CD4-positive, alpha-beta memory T cell (primary cell): ENCODE measurements around the gene STARD5. TPM values are rescaled to one million over a fixed set of nuclear protein-coding genes. Genes with fewer than 3 reads are reported as not detected.
A peak's percentile ranks its signal among the peaks of the same experiment; 100 is the strongest.

ENCODE experiments used
- CTCF ChIA-PET: fragments of 350-600 bp; sonication (Branson Sonifier 250); formaldehyde crosslinking; loops from one replicate; lab custom pipeline; 2021; ENCODE audit warnings: inconsistent platforms; ENCODE audit not compliant: partially characterized antibody; lab: Charles Lee
- POLR2A ChIA-PET: fragments of 350-600 bp; sonication (Branson Sonifier 250); formaldehyde crosslinking; loops from one replicate; lab custom pipeline; 2021; ENCODE audit not compliant: partially characterized antibody; lab: Charles Lee
- DNase-seq, 5 donors: peaks; one replicate each; pipeline versions ENCODE4 v3.0.0 to v3.0.0-alpha.2; 2020 to 2022; ENCODE audit warnings: mixed read lengths in 1 of 5
- H3K27ac ChIP-seq: one replicate; pipeline ENCODE4 v1.7.0; 2013; ENCODE audit warnings: low read depth, low read length
- H3K27me3 ChIP-seq: 2 replicates; pipeline ENCODE4 v1.7.0; 2013; ENCODE audit warnings: mild to moderate bottlenecking, low read length, moderate library complexity; ENCODE audit not compliant: insufficient read depth
- H3K36me3 ChIP-seq: 2 replicates; pipeline ENCODE4 v1.7.0; 2013; ENCODE audit warnings: mild to moderate bottlenecking, low read length, moderate library complexity; ENCODE audit not compliant: insufficient read depth
- H3K4me1 ChIP-seq: 2 replicates; pipeline ENCODE4 v1.7.0; 2013; ENCODE audit warnings: mild to moderate bottlenecking, low read length, moderate library complexity; ENCODE audit not compliant: insufficient read depth
- H3K4me3 ChIP-seq, 2 donors: one replicate each; pipeline ENCODE4 v1.7.0; 2013; ENCODE audit warnings: low read length in 2 of 2, mild to moderate bottlenecking in 1 of 2
- H3K9me3 ChIP-seq, 2 donors: one replicate each; pipeline ENCODE4 v1.7.0; 2013; ENCODE audit warnings: low read length in 2 of 2, control low read depth in 1 of 2; ENCODE audit not compliant: control insufficient read depth in 1 of 2
- H3K27ac Mint-ChIP-seq, 7 donors: one replicate each; pipeline ENCODE4 v1.8.0; 2020 to 2021; ENCODE audit warnings: mixed read lengths in 7 of 7, mild to moderate bottlenecking in 6 of 7, inconsistent platforms in 3 of 7, moderate library complexity in 3 of 7
- H3K27me3 Mint-ChIP-seq, 2 donors: one replicate each; pipeline ENCODE4 v1.8.0; 2020 to 2021; ENCODE audit warnings: mixed read lengths in 2 of 2
- H3K36me3 Mint-ChIP-seq, 2 donors: one replicate each; pipeline ENCODE4 v1.8.0; 2020 to 2021; ENCODE audit warnings: mixed read lengths in 2 of 2, inconsistent platforms in 1 of 2, mild to moderate bottlenecking in 1 of 2
- H3K4me1 Mint-ChIP-seq, 4 donors: one replicate each; pipeline ENCODE4 v1.8.0; 2020 to 2021; ENCODE audit warnings: mixed read lengths in 4 of 4, mild to moderate bottlenecking in 1 of 4
- H3K4me3 Mint-ChIP-seq, 8 donors: one replicate each; pipeline ENCODE4 v1.8.0; 2020 to 2021; ENCODE audit warnings: mixed read lengths in 8 of 8, mild to moderate bottlenecking in 7 of 8, moderate library complexity in 6 of 8, inconsistent platforms in 3 of 8
- H3K9me3 Mint-ChIP-seq, 8 donors: one replicate each; pipeline ENCODE4 v1.8.0; 2020 to 2021; ENCODE audit warnings: mixed read lengths in 8 of 8, mild to moderate bottlenecking in 5 of 8, inconsistent platforms in 3 of 8, moderate library complexity in 1 of 8
- intact Hi-C: fragments of 100-400 bp; cut with micrococcal nuclease; formaldehyde crosslinking; loops from one replicate; pipeline ENCODE4 v1.15.1; 2023
- polyA plus RNA-seq, 2 donors: library from polyadenylated mRNA; unstranded; fragments of 300-500 nt; fragmentation: Illumina TruSeq; gene quantifications; one replicate each; pipeline ENCODE4 v1.2.3, GENCODE V29; 2021
- total RNA-seq, 2 experiments: library from RNA; stranded (reverse); gene quantifications; one replicate each; pipeline ENCODE4 v1.2.3, GENCODE V29; 2021

STARD5 gene
- total and polyA plus RNA-seq, 4 experiments from 2014 or later = 1.9 to 8.0 (median 4.4) TPM

GRCh38 chr15:81286621-81287121 is 37.3 kb downstream of the STARD5 start:
- intact Hi-C loops = loop anchor here (1.0 to 5.0 kb wide), 2 partner anchors 10 to 36 kb away; partner anchors contain the start of gene STARD5
- no peaks in the 10 kb centered on the region for H3K9me3 Mint-ChIP-seq
- Histone ChIP-seq H3K9me3 (no peaks in the 10 kb centered on the region), H3K27me3 (no peaks in the 10 kb centered on the region), H3K4me3 (peak overlapping the region in 1 of 2 donors; percentile 32), H3K4me1 (peaks cover 75% of the 10 kb centered on the region), H3K36me3 (no peaks in the 10 kb centered on the region), H3K27ac (peak overlapping the region; percentile 58)
- DNase-seq = peak; percentile 57 to 62 (median 60)
- CTCF ChIA-PET = interaction anchor here (0.7 to 3.0 kb wide), 13 partner anchors 10 to 115 kb away, joined by 3 to 36 read pairs (median 5); partner anchors contain the start of gene STARD5
- H3K4me1 Mint-ChIP-seq = peaks cover 59 to 81% (median 71%) of the 10 kb centered on the region in 4 donors
- H3K4me3 Mint-ChIP-seq = peak overlapping the region; percentile 22 to 86 (median 76)
- peak overlapping the region; percentile 93 to 99 (median 97) for H3K27ac Mint-ChIP-seq
- H3K27me3 Mint-ChIP-seq = no peaks in the 10 kb centered on the region
- H3K36me3 Mint-ChIP-seq = peaks cover 0 to 2% of the 10 kb centered on the region in 2 donors
- POLR2A ChIA-PET = interaction anchor here (0.6 to 3.0 kb wide), 7 partner anchors 8 to 1000 kb away, joined by 3 to 222 read pairs (median 7); partner anchors contain the start of genes STARD5 and TLNRD1

DNA sequence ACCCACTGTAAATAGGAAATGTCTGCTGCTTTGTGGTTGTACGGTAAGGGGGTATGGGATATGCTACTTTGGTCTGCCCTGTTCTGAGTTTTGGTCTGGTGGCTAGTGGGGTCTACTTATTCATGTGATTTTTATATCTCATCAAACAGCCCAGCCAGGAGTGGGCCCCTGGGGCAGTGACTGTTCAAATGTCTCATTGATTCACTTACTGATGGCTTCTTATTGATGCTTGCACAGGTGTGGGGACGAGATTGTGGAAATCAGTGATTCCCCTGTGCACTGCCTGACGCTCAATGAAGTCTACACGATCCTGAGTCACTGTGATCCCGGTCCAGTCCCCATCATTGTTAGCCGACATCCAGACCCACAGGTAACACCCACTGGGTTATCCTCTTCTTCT is 38.5 kb downstream of the STARD5 start:
- peaks cover 69% of the 10 kb centered on the region for H3K4me1 ChIP-seq
- peak overlapping the region in 1 of 2 donors; percentile 31 for H3K4me3 ChIP-seq
- Mint-ChIP-seq H3K9me3 (no peaks in the 10 kb centered on the region), H3K4me3 (peak overlapping the region in 7 of 8 donors; percentile 59 to 86 (median 70)), H3K36me3 (peaks cover 0 to 2% of the 10 kb centered on the region in 2 donors), H3K4me1 (peaks cover 57 to 81% (median 71%) of the 10 kb centered on the region in 4 donors), H3K27me3 (no peaks in the 10 kb centered on the region), H3K27ac (peak overlapping the region; percentile 68 to 99 (median 97))
- ChIA-PET POLR2A (interaction anchor here (2.6 to 3.0 kb wide), 2 partner anchors 10 to 18 kb away, joined by 19 to 222 read pairs; no protein-coding TSS in a partner anchor), CTCF (interaction anchor here (1.5 to 3.0 kb wide), 5 partner anchors 11 to 51 kb away, joined by 6 to 36 read pairs (median 18); no protein-coding TSS in a partner anchor)
- no peaks in the 10 kb centered on the region for H3K27me3 ChIP-seq
- H3K9me3 ChIP-seq = no peaks in the 10 kb centered on the region
- H3K36me3 ChIP-seq = no peaks in the 10 kb centered on the region
- peak overlapping the region; percentile 58 for H3K27ac ChIP-seq
- no peak for DNase-seq
- intact Hi-C loops = loop anchor here (5.0 kb wide), 1 partner anchor 37 kb away; the partner anchor contains the start of gene STARD5

DNA sequence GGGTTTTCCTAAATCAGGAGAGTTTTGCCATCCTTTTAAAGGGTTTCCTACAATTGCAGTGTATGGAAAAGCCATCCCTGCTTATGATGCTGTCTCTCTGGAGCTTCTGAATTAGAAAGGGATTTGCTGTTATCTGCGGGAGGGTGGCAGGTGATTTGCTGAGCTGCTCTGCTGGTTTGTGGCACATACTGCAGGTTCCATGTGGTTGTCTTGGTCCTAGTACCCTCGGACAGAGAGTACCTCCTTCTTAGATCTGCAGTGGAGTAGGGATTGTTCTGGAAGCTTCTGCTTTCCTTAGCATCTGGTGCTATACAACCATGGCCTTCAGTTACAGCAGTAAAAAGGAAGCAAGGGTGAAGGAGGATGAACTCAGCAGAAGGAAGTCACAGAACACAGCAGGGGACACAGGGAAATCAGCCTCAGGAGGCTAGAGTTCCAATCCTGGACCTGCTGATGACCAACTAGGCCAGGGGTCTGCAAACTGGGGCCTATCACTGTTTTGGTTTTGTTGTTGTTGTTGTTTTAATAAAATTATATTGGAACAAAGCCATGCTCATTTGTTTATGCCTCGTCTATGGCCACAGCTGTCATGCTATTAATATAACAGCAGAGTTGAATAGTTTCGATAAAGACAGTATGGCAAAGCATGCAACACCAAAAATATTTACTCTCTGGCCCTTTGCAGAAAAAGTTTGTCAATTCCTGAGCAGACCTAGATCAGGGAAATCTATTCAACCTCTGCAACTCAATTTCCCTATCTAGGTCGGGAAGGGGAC is 39.5 kb downstream of the STARD5 start:
- no peaks in the 10 kb centered on the region for H3K27me3 ChIP-seq
- no peaks in the 10 kb centered on the region for H3K36me3 ChIP-seq
- peaks cover 62% of the 10 kb centered on the region for H3K4me1 ChIP-seq
- H3K4me3 ChIP-seq = no peak overlapping the region
- Mint-ChIP-seq H3K36me3 (peaks cover 0 to 2% of the 10 kb centered on the region in 2 donors), H3K9me3 (no peaks in the 10 kb centered on the region), H3K27me3 (no peaks in the 10 kb centered on the region), H3K4me3 (peak overlapping the region in 5 of 8 donors; percentile 0 to 81 (median 59)), H3K27ac (peak overlapping the region; percentile 35 to 97 (median 77)), H3K4me1 (peaks cover 54 to 80% (median 69%) of the 10 kb centered on the region in 4 donors)
- ChIA-PET CTCF (interaction anchor here (1.3 to 7.2 kb wide), 6 partner anchors 10 to 129 kb away, joined by 3 to 59 read pairs (median 6); no protein-coding TSS in a partner anchor), POLR2A (interaction anchor here (1.1 to 12.1 kb wide), 3 partner anchors 12 to 26 kb away, joined by 3 to 294 read pairs (median 5); no protein-coding TSS in a partner anchor)
- no peak for DNase-seq
- no peak overlapping the region for H3K27ac ChIP-seq
- no peaks in the 10 kb centered on the region for H3K9me3 ChIP-seq
- intact Hi-C loops = loop anchor here (1.0 to 5.0 kb wide), 2 partner anchors 8 to 38 kb away; partner anchors contain the start of gene STARD5

GRCh38 chr15:81282911-81283310 is 41.0 kb downstream of the STARD5 start:
- Histone ChIP-seq H3K4me3 (no peak overlapping the region), H3K4me1 (peaks cover 49% of the 10 kb centered on the region), H3K27ac (no peak overlapping the region), H3K36me3 (no peaks in the 10 kb centered on the region), H3K27me3 (no peaks in the 10 kb centered on the region), H3K9me3 (no peaks in the 10 kb centered on the region)
- Mint-ChIP-seq H3K9me3 (peaks cover 0 to 2% (median under 1%) of the 10 kb centered on the region in 8 donors), H3K27ac (peak overlapping the region in 1 of 7 donors; percentile 7), H3K36me3 (peaks cover 0 to 2% of the 10 kb centered on the region in 2 donors), H3K4me3 (no peak overlapping the region), H3K4me1 (peaks cover 53 to 76% (median 65%) of the 10 kb centered on the region in 4 donors), H3K27me3 (no peaks in the 10 kb centered on the region)
- ChIA-PET CTCF (interaction anchor here (1.2 to 7.2 kb wide), 7 partner anchors 8 to 127 kb away, joined by 3 to 59 read pairs (median 6); no protein-coding TSS in a partner anchor), POLR2A (interaction anchor here (1.0 to 12.1 kb wide), 5 partner anchors 14 to 41 kb away, joined by 4 to 294 read pairs (median 5); partner anchors contain the start of gene STARD5)
- no peak for DNase-seq
- intact Hi-C loops = no loop called here

- H3K27ac Mint-ChIP-seq = peak overlapping the region in 2 of 7 donors; percentile 7 to 17
- H3K4me1 Mint-ChIP-seq = peaks cover 49 to 74% (median 62%) of the 10 kb centered on the region in 4 donors
- no peak overlapping the region for H3K4me3 ChIP-seq
- no peaks in the 10 kb centered on the region for H3K27me3 Mint-ChIP-seq
- no peak for DNase-seq
- no peak overlapping the region for H3K27ac ChIP-seq
- peaks cover 0 to 2% of the 10 kb centered on the region in 2 donors for H3K36me3 Mint-ChIP-seq
- ChIA-PET POLR2A (interaction anchor here (1.0 to 12.1 kb wide), 4 partner anchors 14 to 41 kb away, joined by 4 to 294 read pairs (median 5); partner anchors contain the start of gene STARD5), CTCF (interaction anchor here (1.2 to 7.2 kb wide), 2 partner anchors 9 to 16 kb away, joined by 5 to 59 read pairs; no protein-coding TSS in a partner anchor)
- H3K27me3 ChIP-seq = no peaks in the 10 kb centered on the region
- peaks cover 0 to 6% (median 2%) of the 10 kb centered on the region in 8 donors for H3K9me3 Mint-ChIP-seq
- H3K36me3 ChIP-seq = no peaks in the 10 kb centered on the region
- no peaks in the 10 kb centered on the region for H3K9me3 ChIP-seq
- H3K4me1 ChIP-seq = peaks cover 46% of the 10 kb centered on the region
- intact Hi-C loops = no loop called here
- H3K4me3 Mint-ChIP-seq = no peak overlapping the region
Measured at GRCh38 chr15:81282606-81282895, 41.4 kb downstream of the STARD5 start.

- Histone ChIP-seq H3K27ac (no peak overlapping the region), H3K36me3 (no peaks in the 10 kb centered on the region), H3K4me3 (no peak overlapping the region), H3K4me1 (peaks cover 40% of the 10 kb centered on the region), H3K27me3 (no peaks in the 10 kb centered on the region), H3K9me3 (no peaks in the 10 kb centered on the region)
- peak overlapping the region in 1 of 8 donors; percentile 21 for H3K4me3 Mint-ChIP-seq
- POLR2A ChIA-PET = interaction anchor here (1.0 to 12.1 kb wide), 5 partner anchors 15 to 42 kb away, joined by 4 to 294 read pairs (median 5); partner anchors contain the start of gene STARD5
- no peak for DNase-seq
- peaks cover 46 to 70% (median 57%) of the 10 kb centered on the region in 4 donors for H3K4me1 Mint-ChIP-seq
- H3K27me3 Mint-ChIP-seq = no peaks in the 10 kb centered on the region
- H3K9me3 Mint-ChIP-seq = peaks cover 0 to 10% (median 6%) of the 10 kb centered on the region in 8 donors
- H3K27ac Mint-ChIP-seq = peak overlapping the region in 3 of 7 donors; percentile 3 to 69 (median 17)
- intact Hi-C loops = no loop called here
- CTCF ChIA-PET = interaction anchor here (1.2 to 7.2 kb wide), 5 partner anchors 10 to 16 kb away, joined by 3 to 59 read pairs (median 12); no protein-coding TSS in a partner anchor
- H3K36me3 Mint-ChIP-seq = peaks cover 2 to 4% of the 10 kb centered on the region in 2 donors
Measured at GRCh38 chr15:81281766-81282605, 42.0 kb downstream of the STARD5 start.
